ENCODE data around the gene EML4. TPM values are rescaled to one million over a fixed set of nuclear protein-coding genes. Genes with fewer than 3 reads are reported as not detected.

The EML4 gene
- total RNA-seq, 1 experiment from 2014 or later, result 38.3 TPM

- no TSS peak for BruUV-seq (replicated peaks)
- ATAC-seq (no peak; the same call in 1 of the 2 replicates), DNase-seq (no peak)
- H3K4me1 ChIP-seq (ENCODE audit: insufficient read depth, low read length), result peaks cover 71% of the 10 kb centered on the region
- no peaks in the 10 kb centered on the region for H4K20me1 ChIP-seq (ENCODE audit: low read length)
- no peak overlapping the region for H2AFZ ChIP-seq (ENCODE audit: low read length)
- H3K9ac ChIP-seq (ENCODE audit: low read length), result peak overlapping the region; percentile 16; the same call in 1 of the 2 replicates
- H3K36me3 ChIP-seq (ENCODE audit: low read depth, low read length), result no peaks in the 10 kb centered on the region
- H3K4me2 ChIP-seq (ENCODE audit: low read length), result peak overlapping the region; percentile 61
- no peaks in the 10 kb centered on the region for H3K79me2 ChIP-seq (ENCODE audit: low read length)
- no peaks in the 10 kb centered on the region for H3K9me3 ChIP-seq (ENCODE audit: low read length)
- H3F3A ChIP-seq (ENCODE audit: low read length, unreplicated experiment), result peaks cover 2% of the 10 kb centered on the region
- POLR2A ChIA-PET (ENCODE audit: unreplicated experiment), result no interaction called here
- CTCF ChIA-PET, result no interaction called here
- no peaks in the 10 kb centered on the region for H3K9me2 ChIP-seq (replicated peaks; ENCODE audit: low read length)
- TF ChIP-seq CTCF (conservative IDR thresholded peaks at IDR 0.05; ENCODE audit: low read depth, low read length) (no peak), EZH2phosphoT487 (IDR thresholded peaks at IDR 0.05; ENCODE audit: borderline replicate concordance, low read length) (no peak), EZH2 (IDR thresholded peaks at IDR 0.05; ENCODE audit: low read length, unreplicated experiment) (no peak)
- intact Hi-C loops (cut with micrococcal nuclease), result no loop called here
- H3K27ac ChIP-seq (ENCODE audit: low read length), result peak overlapping the region; percentile 70
- H3K27me3 ChIP-seq (ENCODE audit: low read length), result no peaks in the 10 kb centered on the region
- no peak overlapping the region for H3K4me3 ChIP-seq (ENCODE audit: low read length)
Observed at GRCh38 chr2:42136782-42137124, 32.4 kb upstream of the EML4 start.

- Histone ChIP-seq H3K27me3 (ENCODE audit: low read length) (no peaks in the 10 kb centered on the region), H3K36me3 (ENCODE audit: low read depth, low read length) (no peaks in the 10 kb centered on the region), H3K9me2 (replicated peaks; ENCODE audit: low read length) (no peaks in the 10 kb centered on the region), H2AFZ (ENCODE audit: low read length) (no peak overlapping the region), H3F3A (ENCODE audit: low read length, unreplicated experiment) (peaks cover 2% of the 10 kb centered on the region), H4K20me1 (ENCODE audit: low read length) (no peaks in the 10 kb centered on the region), H3K4me3 (ENCODE audit: low read length) (0 out of 2 replicates have a peak overlapping the region, but pooled peaks have one; percentile 2), H3K79me2 (ENCODE audit: low read length) (no peaks in the 10 kb centered on the region), H3K4me2 (ENCODE audit: low read length) (peak overlapping the region; percentile 61), H3K27ac (ENCODE audit: low read length) (peak overlapping the region; percentile 70), H3K9me3 (ENCODE audit: low read length) (no peaks in the 10 kb centered on the region), H3K4me1 (ENCODE audit: insufficient read depth, low read length) (peaks cover 71% of the 10 kb centered on the region), H3K9ac (ENCODE audit: low read length) (peak overlapping the region; percentile 11; the same call in 1 of the 2 replicates)
- CTCF ChIA-PET, result no interaction called here
- BruUV-seq (replicated peaks), result no TSS peak
- DNase-seq, result peak; percentile 76
- POLR2A ChIA-PET (ENCODE audit: unreplicated experiment), result no interaction called here
- ATAC-seq, result no peak
- intact Hi-C loops (cut with micrococcal nuclease), result no loop called here
- TF ChIP-seq CTCF (conservative IDR thresholded peaks at IDR 0.05; ENCODE audit: low read depth, low read length) (no peak), EZH2phosphoT487 (IDR thresholded peaks at IDR 0.05; ENCODE audit: borderline replicate concordance, low read length) (no peak), EZH2 (IDR thresholded peaks at IDR 0.05; ENCODE audit: low read length, unreplicated experiment) (no peak)
Observed at GRCh38 chr2:42137125-42137841, 31.9 kb upstream of the EML4 start.
